Activated naive CD8-positive, alpha-beta T cell treated with anti-CD3 and anti-CD28 coated beads, Interleukin-2, amount 50 U/mL, for 24 hours (primary cell): Measurements from ENCODE around the gene MYO7B.

ENCODE experiments used
- ATAC-seq: fragments of 150-1000 bp; cut with Tn5 transposase; one replicate; pipeline ENCODE4 v1.10.0; 2021
- DNase-seq: peaks from one replicate; pipeline ENCODE4 v3.0.0; 2021
- H3K27ac Mint-ChIP-seq: one replicate; pipeline ENCODE4 v1.8.0; 2021; ENCODE audit warnings: mild to moderate bottlenecking, mixed read lengths
- H3K27me3 Mint-ChIP-seq: one replicate; pipeline ENCODE4 v1.8.0; 2021; ENCODE audit warnings: mixed read lengths
- H3K36me3 Mint-ChIP-seq: one replicate; pipeline ENCODE4 v1.8.0; 2021; ENCODE audit warnings: low read depth, mixed read lengths
- H3K4me1 Mint-ChIP-seq: one replicate; pipeline ENCODE4 v1.8.0; 2021; ENCODE audit warnings: mixed read lengths
- H3K4me3 Mint-ChIP-seq: one replicate; pipeline ENCODE4 v1.8.0; 2021; ENCODE audit warnings: mild to moderate bottlenecking, moderate library complexity, mixed read lengths
- H3K9me3 Mint-ChIP-seq: one replicate; pipeline ENCODE4 v1.8.0; 2021; ENCODE audit warnings: mixed read lengths

MYO7B gene

DNA sequence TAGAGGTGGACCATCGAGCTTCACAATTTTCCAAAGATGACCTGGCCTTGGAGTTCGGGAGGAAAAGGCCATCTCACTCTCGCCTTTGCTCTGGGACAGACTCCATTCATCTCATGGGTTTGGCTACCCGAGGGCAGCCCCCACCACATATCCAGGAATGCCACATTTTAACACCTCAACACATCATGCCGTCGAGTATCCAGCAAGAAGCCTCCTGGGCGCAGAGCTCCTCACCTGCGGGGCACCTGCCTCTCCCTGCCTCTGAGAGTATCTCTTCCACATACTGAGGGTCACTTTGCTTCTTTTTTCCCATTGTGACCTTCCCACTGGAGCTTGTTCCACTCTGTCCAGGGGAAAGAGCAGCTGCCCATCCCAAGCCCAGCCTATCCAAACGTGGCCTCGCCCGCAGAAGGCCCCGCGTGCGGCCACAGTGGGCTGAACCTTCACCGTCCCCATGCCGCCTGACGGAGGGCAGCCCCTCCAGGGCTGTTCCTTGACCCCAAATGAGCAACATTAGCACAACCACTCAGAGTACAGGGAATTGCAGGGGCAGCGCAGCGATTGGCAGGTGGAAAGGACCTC lies 145.3 kb downstream of the MYO7B start:
- DNase-seq (no peak), ATAC-seq (no peak)
- Mint-ChIP-seq H3K27me3 (peaks cover 18% of the 10 kb centered on the region), H3K4me1 (peaks cover 3% of the 10 kb centered on the region), H3K36me3 (no peaks in the 10 kb centered on the region), H3K27ac (no peak overlapping the region), H3K4me3 (no peak overlapping the region), H3K9me3 (no peaks in the 10 kb centered on the region)

- DNase-seq (no peak), ATAC-seq (no peak)
- Mint-ChIP-seq H3K4me1 (no peaks in the 10 kb centered on the region), H3K27me3 (peaks cover 14% of the 10 kb centered on the region), H3K4me3 (no peak overlapping the region), H3K9me3 (no peaks in the 10 kb centered on the region), H3K27ac (no peak overlapping the region), H3K36me3 (no peaks in the 10 kb centered on the region)
Observed at GRCh38 chr2:127681288-127681804, 145.9 kb downstream of the MYO7B start.

DNA sequence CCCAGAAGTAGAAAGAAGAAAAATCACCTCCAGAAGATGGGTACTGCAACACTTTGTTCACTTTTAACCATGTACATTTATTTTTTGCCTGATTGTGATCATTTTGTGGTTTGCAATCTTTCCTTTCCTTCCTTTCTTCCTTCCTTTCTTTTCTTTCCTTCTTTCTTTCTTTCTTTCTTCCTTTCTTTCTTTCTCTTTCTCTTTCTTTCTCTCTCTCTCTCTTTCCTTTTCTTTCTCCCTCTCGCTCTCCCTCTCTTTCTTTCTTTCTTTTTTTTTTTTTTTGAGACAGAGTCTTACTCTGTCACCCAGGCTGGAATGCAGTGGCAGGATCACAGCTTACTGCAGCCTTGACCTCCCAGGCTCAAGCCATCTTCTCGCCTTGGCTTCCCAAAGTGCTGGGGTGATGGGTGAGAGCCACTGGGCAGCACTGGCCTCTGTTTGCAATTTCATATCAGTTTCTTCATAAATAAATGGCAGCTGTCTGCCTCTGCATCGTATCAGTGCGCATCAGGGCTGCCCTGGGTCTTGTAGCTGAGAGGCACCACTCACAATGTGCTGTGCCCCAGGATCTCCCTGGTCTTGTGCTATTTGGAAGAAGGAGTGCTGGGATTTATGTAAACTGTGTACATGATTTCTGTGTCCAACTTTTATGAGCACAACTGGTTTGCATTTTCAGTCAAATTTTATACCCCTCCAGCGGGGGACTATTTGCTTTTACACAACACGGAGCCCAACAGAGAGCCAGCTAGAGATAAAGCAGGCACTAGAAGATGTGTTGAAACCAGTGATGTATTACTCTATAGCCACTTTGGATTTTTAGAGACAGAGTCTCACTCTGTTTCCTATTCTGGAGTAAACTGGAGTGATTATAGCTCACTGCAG lies 146.7 kb downstream of the MYO7B start:
- no peak for ATAC-seq
- H3K27ac Mint-ChIP-seq: no peak overlapping the region
- H3K36me3 Mint-ChIP-seq: no peaks in the 10 kb centered on the region
- H3K4me3 Mint-ChIP-seq: no peak overlapping the region
- H3K4me1 Mint-ChIP-seq: no peaks in the 10 kb centered on the region
- DNase-seq: no peak
- H3K9me3 Mint-ChIP-seq: no peaks in the 10 kb centered on the region
- H3K27me3 Mint-ChIP-seq: peaks cover 9% of the 10 kb centered on the region

DNA sequence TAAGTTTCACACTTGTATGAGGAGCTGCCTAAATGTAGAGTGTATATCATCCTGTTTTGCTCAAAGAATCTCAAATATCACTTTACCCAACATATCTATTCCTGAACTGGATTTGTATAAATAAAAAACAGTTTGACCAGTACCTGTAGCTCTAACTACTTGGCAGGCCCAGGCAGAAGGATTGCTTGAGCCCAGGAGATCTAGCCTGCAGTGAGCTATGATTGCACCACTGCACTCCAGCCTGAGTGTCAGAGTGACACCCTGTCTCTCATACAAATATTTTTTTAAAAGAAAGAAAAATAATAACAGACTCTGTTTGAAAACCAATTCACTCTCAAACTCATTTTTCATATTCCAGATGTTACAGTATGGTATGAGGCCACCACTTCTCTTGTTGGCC lies 147.6 kb downstream of the MYO7B start:
- H3K36me3 Mint-ChIP-seq: no peaks in the 10 kb centered on the region
- peaks cover 3% of the 10 kb centered on the region for H3K9me3 Mint-ChIP-seq
- ATAC-seq (no peak), DNase-seq (no peak)
- H3K4me3 Mint-ChIP-seq: no peak overlapping the region
- H3K27ac Mint-ChIP-seq: no peak overlapping the region
- H3K4me1 Mint-ChIP-seq: no peaks in the 10 kb centered on the region
- H3K27me3 Mint-ChIP-seq: peaks cover 8% of the 10 kb centered on the region

DNA sequence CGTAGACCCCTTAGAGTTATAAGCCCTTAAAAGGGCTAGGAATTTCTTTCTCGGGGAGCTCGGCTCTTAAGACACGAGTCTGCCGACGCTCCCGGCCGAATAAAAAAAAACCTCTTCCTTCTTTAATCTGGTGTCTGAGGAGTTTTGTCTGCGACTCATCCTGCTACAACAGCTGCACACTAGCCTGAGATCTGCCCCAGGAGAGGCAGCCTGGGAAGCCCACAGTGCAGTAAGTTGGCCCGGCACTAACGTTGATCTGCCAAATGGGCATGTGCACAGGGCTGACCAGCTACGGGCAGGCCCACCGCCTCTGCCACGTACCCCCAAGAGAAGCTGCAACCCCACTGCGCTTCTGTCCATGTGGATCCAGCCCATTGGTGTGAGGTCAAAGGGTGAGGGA lies 148.3 kb downstream of the MYO7B start:
- ATAC-seq: no peak
- no peaks in the 10 kb centered on the region for H3K4me1 Mint-ChIP-seq
- no peak overlapping the region for H3K27ac Mint-ChIP-seq
- peaks cover 10% of the 10 kb centered on the region for H3K9me3 Mint-ChIP-seq
- no peak overlapping the region for H3K4me3 Mint-ChIP-seq
- H3K36me3 Mint-ChIP-seq: no peaks in the 10 kb centered on the region
- peaks cover 2% of the 10 kb centered on the region for H3K27me3 Mint-ChIP-seq
- DNase-seq: no peak

DNA sequence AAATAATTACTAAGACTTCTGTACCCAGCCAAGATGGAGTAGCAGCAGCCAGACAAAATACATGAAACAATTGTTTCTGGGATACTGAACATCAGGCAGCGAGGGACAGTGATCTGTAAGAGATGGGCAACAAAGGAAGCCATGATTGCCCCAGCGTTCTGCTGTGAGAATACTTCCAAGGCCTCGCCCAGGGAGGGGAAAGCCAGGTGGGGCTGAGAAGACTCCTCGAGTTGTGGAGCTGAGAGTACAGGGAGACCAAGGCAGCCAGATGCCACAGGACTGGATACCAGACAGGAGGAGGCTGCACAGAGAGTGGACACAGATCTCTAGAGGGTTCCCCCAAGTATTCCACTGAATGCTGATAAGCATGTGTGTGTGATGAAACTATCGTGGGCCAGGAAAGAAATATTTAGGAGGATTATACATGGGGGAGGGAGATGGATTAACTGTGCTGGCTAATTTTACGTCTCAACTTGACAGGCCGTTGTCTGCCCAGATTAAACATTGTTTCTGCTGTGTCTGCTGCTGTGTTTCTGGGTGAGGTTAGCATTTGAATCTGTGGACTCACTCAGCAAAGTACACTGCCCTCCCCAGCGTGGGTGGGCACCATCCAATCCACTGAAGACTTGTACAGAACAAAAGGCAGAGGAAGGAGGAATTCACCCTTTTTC lies 150.1 kb downstream of the MYO7B start:
- no peak overlapping the region for H3K27ac Mint-ChIP-seq
- no peak for ATAC-seq

More for the DNA sequence above, 150.1 kb downstream of the MYO7B start:
- Mint-ChIP-seq H3K4me3 (no peak overlapping the region), H3K27me3 (peaks cover 2% of the 10 kb centered on the region), H3K4me1 (no peaks in the 10 kb centered on the region), H3K36me3 (no peaks in the 10 kb centered on the region), H3K9me3 (peaks cover 14% of the 10 kb centered on the region)
- no peak for DNase-seq
